B cell (primary cell): ENCODE measurements around the gene NPIPB8. TPM values are rescaled to one million over a fixed set of nuclear protein-coding genes. Genes with fewer than 3 reads are reported as not detected.
A peak's percentile ranks its signal among the peaks of the same experiment; 100 is the strongest.
"Not testable (repeated sequence)": the region's sequence is repeated elsewhere in the genome, so short reads cannot be mapped to it uniquely, and the experiment has no call there.

ENCODE experiments used
- ATAC-seq: fragments of 200-7000 bp; cut with Tn5 transposase; one replicate; pipeline ENCODE4 v1.10.0; 2021; ENCODE audit warnings: low read depth, mild to moderate bottlenecking, moderate number of reproducible peaks, moderate library complexity
- CTCF ChIA-PET: fragments of 350-600 bp; sonication (Branson Sonifier 250); formaldehyde crosslinking; loops from one replicate; lab custom pipeline; 2021; ENCODE audit warnings: antibody characterized with exemption, inconsistent platforms; lab: Charles Lee
- POLR2A ChIA-PET: fragments of 350-600 bp; sonication (Branson Sonifier 250); formaldehyde crosslinking; loops from one replicate; lab custom pipeline; 2021; ENCODE audit warnings: antibody characterized with exemption; lab: Charles Lee
- DNase-seq: peaks from one replicate; pipeline ENCODE4 v3.0.0; 2013
- H2AFZ ChIP-seq: 2 replicates; pipeline ENCODE4 v1.6.1; 2012; ENCODE audit warnings: mild to moderate bottlenecking, low read depth, low read length; ENCODE audit not compliant: insufficient read depth, poor library complexity, severe bottlenecking
- H3K27ac ChIP-seq, 2 donors: 1 replicate in 1 of 2; 2 replicates in 1 of 2; pipeline ENCODE4 v1.5.1; 2012 to 2013; ENCODE audit warnings: low read length in 2 of 2, mild to moderate bottlenecking in 2 of 2, moderate library complexity in 1 of 2
- H3K27me3 ChIP-seq, 4 experiments: fragments of 200-600 bp in 1 of 4; sonication (generic) in 1 of 4; replicated peaks in 1 of 4; 1 replicate in 2 of 4; 2 replicates in 2 of 4; pipeline versions ENCODE4 v1.6.1 to v1.7.0; 2013 to 2016; ENCODE audit warnings: low read length in 3 of 4, mild to moderate bottlenecking in 2 of 4, mixed read lengths in 1 of 4, moderate library complexity in 1 of 4; ENCODE audit not compliant: insufficient read depth in 4 of 4, control insufficient read depth in 3 of 4; ENCODE audit errors: control extremely low read depth in 1 of 4
- H3K36me3 ChIP-seq, 2 experiments: replicated peaks in 1 of 2; 1 replicate in 1 of 2; 2 replicates in 1 of 2; pipeline versions ENCODE4 v1.6.1 to v1.7.1; 2013; ENCODE audit warnings: low read length in 1 of 2; ENCODE audit not compliant: insufficient read depth in 2 of 2, control insufficient read depth in 1 of 2; ENCODE audit errors: control extremely low read depth in 1 of 2, extremely low read depth in 1 of 2
- H3K4me1 ChIP-seq, 2 donors: fragments of 200-600 bp in 1 of 2; sonication (generic) in 1 of 2; 1 replicate in 1 of 2; 2 replicates in 1 of 2; pipeline versions ENCODE4 v1.5.1 to v1.6.1; 2013 to 2017; ENCODE audit warnings: low read length in 2 of 2; ENCODE audit not compliant: control insufficient read depth in 2 of 2, insufficient read depth in 2 of 2
- H3K4me2 ChIP-seq: replicated peaks from 2 replicates; pipeline ENCODE3; 2012; ENCODE audit warnings: mild to moderate bottlenecking, low read depth, low read length; ENCODE audit not compliant: poor library complexity, severe bottlenecking
- H3K4me3 ChIP-seq, 5 experiments: fragments of 200-600 bp in 1 of 5; sonication (generic) in 1 of 5; 1 replicate in 3 of 5; 2 replicates in 2 of 5; pipeline versions ENCODE4 v1.5.1 to v1.7.0; 2011 to 2016; ENCODE audit warnings: low read length in 4 of 5, mild to moderate bottlenecking in 4 of 5, low read depth in 2 of 5, control low read depth in 1 of 5, moderate library complexity in 1 of 5; ENCODE audit not compliant: insufficient read depth in 1 of 5; ENCODE audit errors: control extremely low read depth in 1 of 5, extremely low read depth in 1 of 5
- H3K79me2 ChIP-seq: fragments of 200-600 bp; sonication (generic); one replicate; pipeline ENCODE4 v1.6.0; 2016; ENCODE audit warnings: low read length; ENCODE audit not compliant: control insufficient read depth, insufficient read depth
- H3K9ac ChIP-seq: fragments of 200-600 bp; sonication (generic); 2 replicates; pipeline ENCODE4 v1.6.1; 2017; ENCODE audit warnings: mild to moderate bottlenecking, low read length, moderate library complexity
- H3K9me3 ChIP-seq, 3 donors: one replicate each; pipeline versions ENCODE4 v1.6.1 to v1.7.1; 2013; ENCODE audit warnings: low read length in 2 of 3; ENCODE audit not compliant: control insufficient read depth in 2 of 3, insufficient read depth in 1 of 3; ENCODE audit errors: control extremely low read depth in 1 of 3
- H4K20me1 ChIP-seq: 2 replicates; pipeline ENCODE4 v1.6.0; 2012; ENCODE audit warnings: mild to moderate bottlenecking, low read length; ENCODE audit not compliant: insufficient read depth, control insufficient read depth, poor library complexity, severe bottlenecking
- H3K27ac Mint-ChIP-seq: one replicate; pipeline ENCODE4 v1.8.0; 2021; ENCODE audit warnings: mixed read lengths
- H3K27me3 Mint-ChIP-seq: one replicate; pipeline ENCODE4 v1.8.0; 2021; ENCODE audit warnings: mixed read lengths
- H3K4me1 Mint-ChIP-seq: one replicate; pipeline ENCODE4 v1.8.0; 2021; ENCODE audit warnings: mixed read lengths
- H3K4me3 Mint-ChIP-seq: one replicate; pipeline ENCODE4 v1.8.0; 2021; ENCODE audit warnings: mixed read lengths
- H3K9me3 Mint-ChIP-seq: one replicate; pipeline ENCODE4 v1.8.0; 2022; ENCODE audit warnings: mixed read lengths; ENCODE audit not compliant: insufficient read depth
- EZH2 ChIP-seq: IDR thresholded peaks from 2 replicates; pipeline ENCODE4 v1.6.1; 2012; ENCODE audit warnings: borderline replicate concordance, low read depth, mild to moderate bottlenecking, moderate library complexity, low read length; ENCODE audit not compliant: insufficient read depth, poor library complexity, severe bottlenecking
- WGBS: methylation state at CpG from one replicate; pipeline ENCODE4 v1.1.5; 2013; ENCODE audit warnings: missing lambda C conversion rate; ENCODE audit not compliant: insufficient coverage; 5-methylcytosine and 5-hydroxymethylcytosine counted together
- intact Hi-C: fragments of 100-400 bp; cut with micrococcal nuclease; formaldehyde crosslinking; loops from one replicate; pipeline ENCODE4 v1.10.0; 2022
- polyA plus RNA-seq: library from polyadenylated mRNA; depleted of rRNA; stranded (reverse); fragments of >200 nt; gene quantifications from 2 replicates; pipeline ENCODE4 v1.2.3, GENCODE V29; 2012
- total RNA-seq, 2 donors: library from RNA; stranded (reverse); fragments of 120-200 nt in 1 of 2; gene quantifications; 1 replicate in 1 of 2; 2 replicates in 1 of 2; pipeline versions ENCODE4 v1.2.3 to v1.2.4, GENCODE V29; 2013 to 2022
- TF ChIP-seq, protein P1 (sequence below): fragments of 200-600 bp; IDR thresholded peaks from one replicate; pipeline ENCODE4 v1.8.0; 2022; ENCODE audit warnings: antibody characterized with exemption, mild to moderate bottlenecking

Gene NPIPB8
- total and polyA plus RNA-seq, 2 donors (not counting 1 experiment from before 2014, with no cell fraction given), result 0.04 to 1.1 TPM

DNA sequence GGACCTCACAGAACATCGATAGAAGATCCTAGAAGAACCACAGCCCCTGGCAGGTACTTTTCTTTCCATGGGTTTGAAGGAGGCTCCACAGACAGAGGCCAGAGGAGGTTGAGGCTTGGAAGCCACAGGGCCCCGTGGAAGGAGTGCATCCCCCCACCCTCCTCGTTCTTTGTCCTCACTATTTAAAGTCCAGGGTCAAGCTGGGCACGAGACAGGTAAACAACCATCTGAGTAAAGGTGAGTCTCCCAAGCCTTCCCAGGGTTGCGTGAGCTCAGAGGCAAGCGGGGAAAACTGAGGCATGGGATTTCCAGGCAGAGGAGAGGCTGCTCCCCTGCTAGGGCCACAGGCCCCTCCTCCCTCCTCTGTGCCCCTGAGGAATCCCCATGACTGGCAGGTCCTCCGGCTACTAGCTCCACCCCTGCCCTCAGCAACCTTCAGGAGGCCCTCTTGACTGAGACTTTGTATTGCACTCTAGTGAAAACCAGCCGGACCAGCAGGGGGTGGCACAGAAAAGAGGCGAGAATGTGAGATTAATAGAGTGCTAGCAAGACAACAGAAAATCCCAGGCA lies 40.1 kb upstream of the NPIPB8 start:
- H3K4me2 ChIP-seq, result no peak overlapping the region
- H3K4me3 Mint-ChIP-seq, result no peak overlapping the region
- peaks cover 5% of the 10 kb centered on the region for H3K4me1 Mint-ChIP-seq
- H4K20me1 ChIP-seq, result no peaks in the 10 kb centered on the region
- no peak overlapping the region for H3K9ac ChIP-seq
- TF ChIP-seq, protein P1, sequence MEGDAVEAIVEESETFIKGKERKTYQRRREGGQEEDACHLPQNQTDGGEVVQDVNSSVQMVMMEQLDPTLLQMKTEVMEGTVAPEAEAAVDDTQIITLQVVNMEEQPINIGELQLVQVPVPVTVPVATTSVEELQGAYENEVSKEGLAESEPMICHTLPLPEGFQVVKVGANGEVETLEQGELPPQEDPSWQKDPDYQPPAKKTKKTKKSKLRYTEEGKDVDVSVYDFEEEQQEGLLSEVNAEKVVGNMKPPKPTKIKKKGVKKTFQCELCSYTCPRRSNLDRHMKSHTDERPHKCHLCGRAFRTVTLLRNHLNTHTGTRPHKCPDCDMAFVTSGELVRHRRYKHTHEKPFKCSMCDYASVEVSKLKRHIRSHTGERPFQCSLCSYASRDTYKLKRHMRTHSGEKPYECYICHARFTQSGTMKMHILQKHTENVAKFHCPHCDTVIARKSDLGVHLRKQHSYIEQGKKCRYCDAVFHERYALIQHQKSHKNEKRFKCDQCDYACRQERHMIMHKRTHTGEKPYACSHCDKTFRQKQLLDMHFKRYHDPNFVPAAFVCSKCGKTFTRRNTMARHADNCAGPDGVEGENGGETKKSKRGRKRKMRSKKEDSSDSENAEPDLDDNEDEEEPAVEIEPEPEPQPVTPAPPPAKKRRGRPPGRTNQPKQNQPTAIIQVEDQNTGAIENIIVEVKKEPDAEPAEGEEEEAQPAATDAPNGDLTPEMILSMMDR, result no peak
- TF ChIP-seq EZH2, result no peak
- no peak overlapping the region for H3K4me3 ChIP-seq
- 79% methylated on average over 7 of the region's 9 CpGs for WGBS
- intact Hi-C loops, result no loop called here
- no peaks in the 10 kb centered on the region for H3K9me3 Mint-ChIP-seq
- H3K4me1 ChIP-seq, result no peaks in the 10 kb centered on the region
- no peaks in the 10 kb centered on the region for H3K9me3 ChIP-seq
- H3K36me3 ChIP-seq, result no peaks in the 10 kb centered on the region
- ChIA-PET CTCF (no interaction called here), POLR2A (no interaction called here)
- no peak overlapping the region for H3K27ac ChIP-seq
- no peaks in the 10 kb centered on the region for H3K27me3 ChIP-seq
- H2AFZ ChIP-seq, result no peak overlapping the region
- no peak overlapping the region for H3K27ac Mint-ChIP-seq
- no peak for ATAC-seq
- no peak for DNase-seq
- H3K79me2 ChIP-seq, result no peaks in the 10 kb centered on the region
- no peaks in the 10 kb centered on the region for H3K27me3 Mint-ChIP-seq

DNA sequence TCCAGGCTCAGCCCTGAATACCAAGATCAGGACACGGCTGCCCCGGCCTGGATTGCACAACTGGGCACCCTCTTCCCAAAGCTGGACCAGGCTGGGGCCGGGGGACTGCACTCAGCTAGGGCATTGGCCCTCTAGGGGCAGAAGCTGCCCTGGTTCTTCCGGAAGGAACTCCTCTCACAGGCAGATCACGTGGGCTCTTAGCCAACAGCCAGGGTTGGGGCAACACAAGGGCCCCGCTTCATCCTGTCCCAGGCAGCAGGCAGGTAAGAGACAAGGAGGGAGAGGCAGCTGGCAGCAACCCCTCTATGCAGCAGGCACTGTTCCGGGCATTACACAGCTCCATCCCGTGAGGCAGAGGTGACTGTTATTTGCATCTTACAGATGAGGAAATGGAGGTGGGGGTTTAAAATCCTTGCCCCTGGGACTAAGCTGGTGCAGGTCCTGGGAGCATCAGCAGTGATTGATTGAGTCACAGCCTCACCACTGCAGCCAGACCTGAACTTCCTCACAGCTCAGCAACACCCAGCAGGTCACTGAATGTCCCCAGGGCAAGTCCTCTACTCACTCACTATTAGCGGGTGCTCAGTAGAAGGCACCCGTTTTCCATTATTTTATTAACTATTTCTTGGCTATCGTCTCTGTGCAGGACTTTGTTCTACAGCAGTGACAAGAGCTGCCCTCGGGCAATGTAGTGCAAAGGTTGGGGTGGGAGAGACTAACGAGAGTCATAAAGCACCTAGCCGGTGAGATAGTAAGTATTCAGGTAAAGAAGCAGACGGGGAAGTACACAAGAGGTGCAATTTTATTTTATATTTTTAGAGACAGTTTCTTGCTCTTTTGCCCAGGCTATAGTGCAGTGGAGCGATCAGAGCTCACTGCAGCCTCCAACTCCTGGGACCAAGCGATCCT lies 38.2 kb upstream of the NPIPB8 start:
- no CpG with 5 or more reads among the region's 17 CpGs for WGBS
- peak; percentile 75 for ATAC-seq
- not testable (repeated sequence) for H3K27me3 Mint-ChIP-seq

DNA sequence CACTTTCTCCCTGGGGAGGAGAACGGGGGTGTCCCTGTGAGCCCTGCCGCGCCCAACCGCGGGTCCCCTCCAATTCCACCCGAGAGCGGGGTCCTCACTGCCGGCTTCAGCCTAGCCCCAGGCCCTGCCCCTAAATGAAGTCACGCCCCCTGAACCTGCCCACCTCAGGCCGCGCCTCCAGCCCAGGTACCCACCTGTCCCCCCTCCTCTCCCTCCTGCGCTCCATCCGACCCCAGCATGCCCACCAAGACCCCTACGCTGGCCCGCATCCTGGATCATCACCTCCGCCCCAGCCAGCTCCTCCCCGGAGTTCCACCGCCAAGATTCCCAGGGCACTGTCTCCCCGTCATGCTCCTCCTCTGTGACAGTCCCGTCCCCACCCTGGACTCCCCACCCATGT lies 36.9 kb upstream of the NPIPB8 start:
- intact Hi-C loops, ATAC-seq, H3K4me1 Mint-ChIP-seq, DNase-seq, H3K4me2 ChIP-seq, H3K9me3 Mint-ChIP-seq, H3K27me3 ChIP-seq, H2AFZ ChIP-seq, H3K4me3 ChIP-seq, H3K79me2 ChIP-seq, H3K27ac Mint-ChIP-seq, H4K20me1 ChIP-seq, H3K9ac ChIP-seq, H3K4me3 Mint-ChIP-seq, POLR2A ChIA-PET, H3K27me3 Mint-ChIP-seq, H3K9me3 ChIP-seq, CTCF ChIA-PET, H3K27ac ChIP-seq, H3K36me3 ChIP-seq, H3K4me1 ChIP-seq: not testable (repeated sequence)
- WGBS, result 58% methylated on average over 6 of the region's 20 CpGs

More for the DNA sequence above, 38.2 kb upstream of the NPIPB8 start:
- H3K27ac ChIP-seq, intact Hi-C loops, H4K20me1 ChIP-seq, H3K9me3 Mint-ChIP-seq, DNase-seq, H3K9ac ChIP-seq, H2AFZ ChIP-seq, H3K27ac Mint-ChIP-seq, H3K79me2 ChIP-seq, H3K4me2 ChIP-seq, H3K4me3 ChIP-seq, H3K9me3 ChIP-seq, H3K36me3 ChIP-seq, H3K27me3 ChIP-seq, H3K4me1 Mint-ChIP-seq, CTCF ChIA-PET, H3K4me1 ChIP-seq, POLR2A ChIA-PET, H3K4me3 Mint-ChIP-seq: not testable (repeated sequence)
